Body of pancreas (tissue), 4 donors: ENCODE measurements around the gene APBB1. TPM values are rescaled to one million over a fixed set of nuclear protein-coding genes. Genes with fewer than 3 reads are reported as not detected.

Experiments used
- ATAC-seq: fragments of 150-250 bp; one replicate; pipeline ENCODE4 v1.9.1; 2016
- DNase-seq, 4 donors: peaks; one replicate each; pipeline ENCODE4 v3.0.0-alpha.2; 2019
- H3K27ac ChIP-seq, 4 donors: fragments of 200-600 bp; sonication (generic); 1 replicate in 3 of 4; 2 replicates in 1 of 4; pipeline versions ENCODE4 v1.5.1 to v1.6.1; 2016 to 2019; ENCODE audit warnings: mild to moderate bottlenecking in 1 of 4, mixed read lengths in 1 of 4, moderate library complexity in 1 of 4
- H3K27me3 ChIP-seq, 2 donors: fragments of 200-600 bp; sonication (generic); one replicate each; pipeline ENCODE4 v1.6.0; 2016; ENCODE audit warnings: mild to moderate bottlenecking in 1 of 2
- H3K36me3 ChIP-seq, 2 donors: fragments of 200-600 bp; sonication (generic); replicated peaks in 1 of 2; 2 replicates each; pipeline ENCODE4 v1.5.1; 2016; ENCODE audit warnings: low read depth in 2 of 2; ENCODE audit not compliant: insufficient read depth in 1 of 2
- H3K4me1 ChIP-seq: fragments of 200-600 bp; sonication (generic); one replicate; pipeline ENCODE4 v1.6.0; 2016
- H3K4me3 ChIP-seq, 2 donors: fragments of 200-600 bp; sonication (generic); 1 replicate in 1 of 2; 2 replicates in 1 of 2; pipeline ENCODE4 v1.5.1; 2016 to 2019
- H3K9me3 ChIP-seq, 3 donors: fragments of 200-600 bp; sonication (generic); 1 replicate in 2 of 3; 2 replicates in 1 of 3; pipeline ENCODE4 v1.5.1; 2016
- POLR2A ChIP-seq, 3 donors: fragments of 450-650 bp; IDR thresholded peaks; one replicate each; pipeline ENCODE4 v1.6.1; 2016; ENCODE audit warnings: antibody characterized with exemption in 3 of 3, mild to moderate bottlenecking in 2 of 3
- WGBS, 2 donors: methylation state at CpG; one replicate each; pipeline ENCODE4 v1.1.5; 2017; 5-methylcytosine and 5-hydroxymethylcytosine counted together
- intact Hi-C: fragments of 100-400 bp; cut with DNase I; formaldehyde crosslinking; loops from one replicate; pipeline ENCODE4 v1.15.1; 2023
- total RNA-seq, 2 donors: library from RNA; depleted of rRNA; stranded (reverse); fragments of >200 nt; gene quantifications; one replicate each; pipeline ENCODE4 v1.1.0, GENCODE V29; 2016
- TF ChIP-seq, protein P1 (sequence below), 7 experiments: fragments of 450-650 bp in 4 of 7; fragments of 200-600 bp in 3 of 7; sonication (generic) in 3 of 7; IDR thresholded peaks; one replicate each; pipeline ENCODE4 v1.5.1; 2016 to 2019; ENCODE audit warnings: antibody characterized with exemption in 7 of 7

The APBB1 gene
- total RNA-seq, 2 donors from 2014 or later = 25.4 to 48.5 TPM

DNA sequence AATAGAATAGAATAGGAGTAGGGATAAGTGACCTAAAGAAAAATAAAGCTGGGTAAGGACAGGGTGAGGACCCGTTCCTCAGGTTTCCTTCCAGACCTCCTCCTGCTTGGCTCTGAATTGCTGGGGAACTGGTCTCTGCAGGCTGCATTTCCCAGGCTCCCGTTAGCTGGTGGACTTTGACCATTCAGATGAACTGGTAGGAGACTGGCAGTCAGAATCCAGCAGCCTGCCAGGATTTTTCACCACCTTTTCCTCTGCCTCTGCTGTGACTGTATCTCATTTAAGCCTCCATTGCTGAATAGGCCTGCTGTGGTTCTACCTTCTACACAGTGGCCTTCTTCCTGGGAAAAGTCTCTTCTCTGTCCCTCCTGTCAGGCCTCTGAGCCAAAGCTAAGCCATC is 53.2 kb downstream of the APBB1 start:
- Histone ChIP-seq H3K4me1 (peaks cover 46% of the 10 kb centered on the region), H3K27ac (peak overlapping the region; percentile 54 to 80 (median 68)), H3K27me3 (no peaks in the 10 kb centered on the region), H3K4me3 (no peak overlapping the region), H3K9me3 (no peaks in the 10 kb centered on the region), H3K36me3 (no peaks in the 10 kb centered on the region)
- 17 to 27% methylated on average over 2 of the region's 2 CpGs for WGBS, 2 donors
- intact Hi-C loops = loop anchor here (10.0 kb wide), 1 partner anchor 341 kb away; no protein-coding TSS in a partner anchor
- TF ChIP-seq, protein P1, sequence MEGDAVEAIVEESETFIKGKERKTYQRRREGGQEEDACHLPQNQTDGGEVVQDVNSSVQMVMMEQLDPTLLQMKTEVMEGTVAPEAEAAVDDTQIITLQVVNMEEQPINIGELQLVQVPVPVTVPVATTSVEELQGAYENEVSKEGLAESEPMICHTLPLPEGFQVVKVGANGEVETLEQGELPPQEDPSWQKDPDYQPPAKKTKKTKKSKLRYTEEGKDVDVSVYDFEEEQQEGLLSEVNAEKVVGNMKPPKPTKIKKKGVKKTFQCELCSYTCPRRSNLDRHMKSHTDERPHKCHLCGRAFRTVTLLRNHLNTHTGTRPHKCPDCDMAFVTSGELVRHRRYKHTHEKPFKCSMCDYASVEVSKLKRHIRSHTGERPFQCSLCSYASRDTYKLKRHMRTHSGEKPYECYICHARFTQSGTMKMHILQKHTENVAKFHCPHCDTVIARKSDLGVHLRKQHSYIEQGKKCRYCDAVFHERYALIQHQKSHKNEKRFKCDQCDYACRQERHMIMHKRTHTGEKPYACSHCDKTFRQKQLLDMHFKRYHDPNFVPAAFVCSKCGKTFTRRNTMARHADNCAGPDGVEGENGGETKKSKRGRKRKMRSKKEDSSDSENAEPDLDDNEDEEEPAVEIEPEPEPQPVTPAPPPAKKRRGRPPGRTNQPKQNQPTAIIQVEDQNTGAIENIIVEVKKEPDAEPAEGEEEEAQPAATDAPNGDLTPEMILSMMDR (IDR thresholded peaks at IDR 0.05) = peak in 1 of 7 experiments; percentile 11
- TF ChIP-seq POLR2A (IDR thresholded peaks at IDR 0.05) = peak in 1 of 3 donors; percentile 7
- DNase-seq (peak; percentile 85 to 93 (median 91)), ATAC-seq (peak; percentile 95)

DNA sequence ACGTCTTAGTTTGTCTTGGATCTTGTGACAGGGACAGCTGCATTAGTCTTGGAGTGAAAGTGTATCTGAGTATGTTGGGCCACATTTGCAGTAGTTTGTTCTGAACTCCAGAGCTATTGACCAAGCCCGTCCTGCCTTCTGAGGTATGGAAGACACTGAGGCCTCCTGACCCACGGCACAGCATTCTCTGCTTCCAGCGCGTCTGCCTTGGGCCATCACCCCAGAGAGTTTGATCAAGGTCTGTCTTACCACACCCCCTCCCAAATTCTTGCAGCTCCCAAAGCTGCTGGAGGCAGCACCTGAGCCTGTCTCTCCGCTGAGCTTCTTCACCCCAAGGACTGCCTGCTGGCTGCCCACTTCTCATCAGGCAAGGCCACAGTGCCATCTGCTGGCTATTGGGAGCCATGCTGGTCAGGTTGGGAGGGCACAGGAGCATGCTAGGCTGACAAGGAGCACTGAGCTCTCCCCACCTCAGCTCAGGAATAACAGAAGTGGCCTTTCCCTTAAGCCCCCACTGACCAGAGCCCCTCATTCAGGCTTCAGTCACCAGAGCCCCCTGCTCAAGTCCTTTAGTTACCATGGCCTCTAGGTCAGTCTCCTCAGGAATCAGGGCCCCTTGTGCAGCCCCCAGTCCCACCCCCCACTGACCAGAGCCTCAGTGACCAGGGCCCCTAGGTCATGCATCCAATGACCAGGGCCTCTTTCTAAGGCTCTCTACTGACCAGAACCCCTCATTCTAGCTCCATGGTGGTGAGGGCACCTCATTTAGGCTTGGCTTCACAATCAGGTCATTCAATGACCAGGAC is 55.8 kb downstream of the APBB1 start:
- DNase-seq (peak; percentile 88 to 91 (median 89)), ATAC-seq (peak; percentile 83)
- intact Hi-C loops = loop anchor here (10.0 kb wide), 1 partner anchor 338 kb away; no protein-coding TSS in a partner anchor
- Histone ChIP-seq H3K4me1 (peaks cover 46% of the 10 kb centered on the region), H3K4me3 (no peak overlapping the region), H3K27me3 (no peaks in the 10 kb centered on the region), H3K9me3 (no peaks in the 10 kb centered on the region), H3K27ac (peak overlapping the region; percentile 6 to 80 (median 32)), H3K36me3 (no peaks in the 10 kb centered on the region)
- no peak for TF ChIP-seq POLR2A (IDR thresholded peaks at IDR 0.05)
- TF ChIP-seq, protein P1 (IDR thresholded peaks at IDR 0.05) = peak; percentile 64 to 90 (median 87)
- 57 to 73% methylated on average over 2 to 6 of the region's 6 CpGs for WGBS, 2 donors

DNA sequence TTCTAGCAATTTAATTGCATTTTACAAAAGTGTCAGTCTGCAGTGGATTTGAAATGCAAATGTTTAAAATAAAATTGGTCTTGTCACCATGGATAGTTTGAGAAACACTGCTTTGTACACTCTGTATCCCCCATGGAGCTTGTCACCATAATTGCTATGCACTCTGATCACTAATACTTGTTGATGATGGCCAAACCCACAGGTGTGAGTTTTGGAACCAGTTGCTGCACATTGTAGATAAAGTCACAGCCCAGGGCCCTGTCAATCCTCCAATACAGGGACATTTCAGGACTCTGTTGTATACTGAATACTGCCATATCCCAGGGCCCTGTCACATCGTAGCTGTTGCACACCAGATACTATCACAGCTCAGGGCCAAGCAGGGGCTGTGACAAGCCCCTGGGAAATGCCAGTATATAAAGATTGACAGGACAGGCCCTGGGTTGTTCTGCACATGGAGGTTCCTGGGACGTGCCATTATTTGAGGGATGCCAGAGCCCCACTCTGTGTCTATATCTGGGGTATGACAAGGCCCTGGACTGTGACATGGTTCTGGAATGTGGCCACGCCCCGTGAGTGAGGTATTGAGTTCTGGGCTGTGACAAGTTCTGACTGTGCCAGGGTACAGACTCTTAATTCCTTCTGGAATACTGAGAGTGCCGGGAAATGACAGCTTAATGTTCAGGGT is 56.6 kb downstream of the APBB1 start:
- Histone ChIP-seq H3K9me3 (no peaks in the 10 kb centered on the region), H3K4me3 (no peak overlapping the region), H3K36me3 (no peaks in the 10 kb centered on the region), H3K4me1 (peaks cover 46% of the 10 kb centered on the region), H3K27ac (peak overlapping the region; percentile 6 to 58 (median 26)), H3K27me3 (no peaks in the 10 kb centered on the region)
- 36 to 41% methylated on average over 5 of the region's 5 CpGs for WGBS, 2 donors
- intact Hi-C loops = loop anchor here (10.0 kb wide), 1 partner anchor 338 kb away; no protein-coding TSS in a partner anchor
- DNase-seq (peak; percentile 56 to 67 (median 60)), ATAC-seq (peak; percentile 54)
- TF ChIP-seq, protein P1 (IDR thresholded peaks at IDR 0.05) = no peak
- TF ChIP-seq POLR2A (IDR thresholded peaks at IDR 0.05) = no peak

DNA sequence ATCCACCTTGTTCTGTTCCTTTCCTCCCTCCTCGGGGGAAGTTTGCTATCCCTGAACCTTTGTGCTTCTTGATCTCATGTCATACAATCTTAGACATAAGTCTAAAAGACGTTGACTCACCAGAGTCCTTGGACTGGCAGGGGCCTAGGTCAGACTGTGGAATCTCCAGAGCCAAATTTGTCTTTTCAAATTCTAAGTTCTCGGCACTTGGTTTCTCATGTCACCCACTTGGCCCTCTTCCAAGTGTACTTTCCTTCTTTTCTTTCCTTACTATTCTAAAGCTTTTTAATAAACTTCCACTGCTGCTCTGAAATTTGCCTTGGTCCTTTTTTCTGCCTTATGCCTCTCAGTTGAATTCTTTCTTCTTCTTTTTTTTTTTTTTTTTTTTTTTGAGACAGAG is 58.7 kb downstream of the APBB1 start:
- Histone ChIP-seq H3K9me3 (no peaks in the 10 kb centered on the region), H3K36me3 (no peaks in the 10 kb centered on the region), H3K27me3 (no peaks in the 10 kb centered on the region), H3K4me1 (peaks cover 50% of the 10 kb centered on the region), H3K4me3 (no peak overlapping the region), H3K27ac (no peak overlapping the region)
- WGBS, 2 donors = 69 to 74% methylated on average over 3 of the region's 3 CpGs
- ATAC-seq (no peak), DNase-seq (no peak)
- TF ChIP-seq, protein P1 (IDR thresholded peaks at IDR 0.05) = no peak
- no peak for TF ChIP-seq POLR2A (IDR thresholded peaks at IDR 0.05)
- intact Hi-C loops = loop anchor here (10.0 kb wide), 1 partner anchor 335 kb away; no protein-coding TSS in a partner anchor
